Psoas muscle (tissue), 8 donors: Measurements from ENCODE around the gene NEU4. TPM values are rescaled to one million over a fixed set of nuclear protein-coding genes. Genes with fewer than 3 reads are reported as not detected.
A peak's percentile ranks its signal among the peaks of the same experiment; 100 is the strongest.
"Not testable (repeated sequence)": the region's sequence is repeated elsewhere in the genome, so short reads cannot be mapped to it uniquely, and the experiment has no call there.

Experiments used
- ATAC-seq, 4 donors: fragments of 200-7000 bp; cut with Tn5 transposase; one replicate each; pipeline ENCODE4 v1.9.1; 2020; ENCODE audit warnings: moderate library complexity in 3 of 4, mild to moderate bottlenecking in 2 of 4
- DNase-seq, 2 donors: peaks; one replicate each; pipeline ENCODE4 v3.0.0-alpha.2; 2020
- H3K27ac ChIP-seq: fragments of 200-600 bp; one replicate; pipeline ENCODE4 v1.8.0; 2022
- H3K27me3 ChIP-seq, 3 donors: fragments of 200-600 bp in 1 of 3; one replicate each; pipeline versions ENCODE4 v1.6.1 to v1.8.0; 2013 to 2022; ENCODE audit warnings: low read length in 2 of 3, mild to moderate bottlenecking in 2 of 3, moderate library complexity in 1 of 3; ENCODE audit not compliant: insufficient read depth in 3 of 3
- H3K36me3 ChIP-seq, 2 donors: fragments of 200-600 bp in 1 of 2; one replicate each; pipeline versions ENCODE4 v1.6.1 to v1.8.0; 2013 to 2022; ENCODE audit warnings: low read depth in 1 of 2, mild to moderate bottlenecking in 1 of 2, moderate library complexity in 1 of 2; ENCODE audit not compliant: insufficient read depth in 1 of 2
- H3K4me1 ChIP-seq: fragments of 200-600 bp; one replicate; pipeline ENCODE4 v1.8.0; 2022
- H3K4me3 ChIP-seq: fragments of 200-600 bp; one replicate; pipeline ENCODE4 v1.8.0; 2022; ENCODE audit warnings: mild to moderate bottlenecking
- H3K9me3 ChIP-seq: fragments of 200-600 bp; one replicate; pipeline ENCODE4 v1.8.0; 2022
- WGBS, 3 donors: extraction: QIAGEN DNeasy Blood & Tissue Kit; methylation state at CpG; one replicate each; pipeline versions ENCODE4 v1.1.6 to v1.1.7; 2013; 5-methylcytosine and 5-hydroxymethylcytosine counted together
- intact Hi-C, 2 donors: fragments of 100-400 bp; cut with DNase I; formaldehyde crosslinking; loops; one replicate each; pipeline versions ENCODE4 v1.11.0 to v1.14.2; 2022
- polyA plus RNA-seq, 3 donors: library from polyadenylated mRNA; stranded (reverse); fragments of 200-250 nt; gene quantifications; one replicate each; pipeline ENCODE4 v1.2.3, GENCODE V29; 2013
- total RNA-seq, 4 donors: library from RNA; stranded (reverse); fragmentation: NEBNext Ultra II Directional in 2 of 4; extraction: Animal tissue kit (Norgen Biotek cat#: 25700) in 2 of 4; gene quantifications; one replicate each; pipeline versions ENCODE4 v1.2.1 to v1.2.4, GENCODE V29; 2021 to 2023
- TF ChIP-seq, protein P1 (sequence below): fragments of 200-600 bp; IDR thresholded peaks from one replicate; pipeline ENCODE4 v1.8.0; 2022; ENCODE audit warnings: antibody characterized with exemption
- donor health status: healthy with polysubstance abuse.
- donor health status: DM: no; HTN: no; CAD: no; lungs with moderate emphysema.
- donor health status: Bipolar disorder and iron deficiency.
- donor health status: healthy.
- donor health status: DM: yes; HTN: yes; CAD: no.
- donor health status: DM: no; HTN: no; CAD: no.
- donor health status: DM: no; HTN: no; CAD: no.
- donor health status: DM: yes; HTN: yes; CAD: no.

NEU4 gene
- total and polyA plus RNA-seq, 7 donors, result 0.44 to 54.6 (median 7.5) TPM

- Histone ChIP-seq H3K27ac (no peak overlapping the region), H3K9me3 (no peaks in the 10 kb centered on the region), H3K36me3 (no peaks in the 10 kb centered on the region), H3K4me3 (peak overlapping the region; percentile 61), H3K4me1 (peaks cover 3% of the 10 kb centered on the region), H3K27me3 (peaks cover 0 to 20% (median 0%) of the 10 kb centered on the region in 3 donors)
- ATAC-seq (peak; percentile 55 to 68 (median 64)), DNase-seq (peak; percentile 68 to 83)
- WGBS, 3 donors, result 2 to 4% (median 4%) methylated on average over 77 to 109 of the region's 109 CpGs
- TF ChIP-seq, protein P1, sequence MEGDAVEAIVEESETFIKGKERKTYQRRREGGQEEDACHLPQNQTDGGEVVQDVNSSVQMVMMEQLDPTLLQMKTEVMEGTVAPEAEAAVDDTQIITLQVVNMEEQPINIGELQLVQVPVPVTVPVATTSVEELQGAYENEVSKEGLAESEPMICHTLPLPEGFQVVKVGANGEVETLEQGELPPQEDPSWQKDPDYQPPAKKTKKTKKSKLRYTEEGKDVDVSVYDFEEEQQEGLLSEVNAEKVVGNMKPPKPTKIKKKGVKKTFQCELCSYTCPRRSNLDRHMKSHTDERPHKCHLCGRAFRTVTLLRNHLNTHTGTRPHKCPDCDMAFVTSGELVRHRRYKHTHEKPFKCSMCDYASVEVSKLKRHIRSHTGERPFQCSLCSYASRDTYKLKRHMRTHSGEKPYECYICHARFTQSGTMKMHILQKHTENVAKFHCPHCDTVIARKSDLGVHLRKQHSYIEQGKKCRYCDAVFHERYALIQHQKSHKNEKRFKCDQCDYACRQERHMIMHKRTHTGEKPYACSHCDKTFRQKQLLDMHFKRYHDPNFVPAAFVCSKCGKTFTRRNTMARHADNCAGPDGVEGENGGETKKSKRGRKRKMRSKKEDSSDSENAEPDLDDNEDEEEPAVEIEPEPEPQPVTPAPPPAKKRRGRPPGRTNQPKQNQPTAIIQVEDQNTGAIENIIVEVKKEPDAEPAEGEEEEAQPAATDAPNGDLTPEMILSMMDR, result no peak
- intact Hi-C loops, result no loop called here
Observed at GRCh38 chr2:241803387-241804325, 5.3 kb upstream of the NEU4 start.

DNA sequence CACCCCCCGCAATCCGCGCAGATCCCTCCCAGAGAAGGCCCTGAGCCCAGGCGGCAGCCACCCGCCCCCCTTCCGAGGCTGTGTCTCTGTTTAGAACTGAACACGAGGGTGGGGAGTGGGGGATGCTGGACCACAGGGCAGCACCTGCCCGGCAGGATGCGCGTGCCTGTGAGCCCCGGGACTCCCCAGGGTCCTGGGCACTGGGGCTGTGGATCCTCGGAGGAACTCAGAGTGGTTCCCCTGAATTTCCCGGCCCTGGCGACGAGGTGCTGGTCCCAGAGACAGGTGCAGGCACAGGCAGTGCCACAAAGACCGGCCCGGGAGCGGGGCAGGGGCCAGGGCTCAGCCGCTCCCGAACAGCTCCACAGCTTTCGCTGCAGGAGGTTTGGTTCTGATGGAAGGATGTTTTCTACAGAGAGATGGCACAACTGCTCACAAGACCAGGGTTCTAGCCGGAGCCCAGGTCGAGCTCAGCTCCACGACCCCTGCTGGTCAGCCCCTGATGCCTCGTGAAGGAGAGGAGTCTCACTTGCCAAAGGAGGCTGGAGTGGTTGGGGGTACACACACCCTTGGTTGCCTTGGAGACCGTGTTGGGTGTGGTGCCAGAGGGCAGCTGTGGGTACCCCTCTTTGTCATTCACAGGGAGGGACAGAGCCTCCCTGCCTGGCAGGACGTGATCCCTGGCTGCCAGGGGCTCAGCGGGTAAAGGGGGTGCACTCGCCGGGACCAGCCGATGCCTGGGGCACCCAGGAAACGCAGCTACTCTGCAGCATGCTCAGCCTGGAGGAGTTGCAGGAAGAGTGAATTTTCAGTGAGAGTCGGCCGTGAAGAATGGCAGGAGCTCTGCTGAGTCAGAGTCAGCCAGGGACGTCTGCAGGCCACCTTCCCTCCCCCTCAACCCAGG, 4.4 kb upstream of the NEU4 start:
- intact Hi-C loops, result no loop called here
- 23 to 42% (median 29%) methylated on average over 34 to 35 of the region's 35 CpGs for WGBS, 3 donors

GRCh38 chr2:241806217-241806616, 2.8 kb upstream of the NEU4 start:
- H3K4me3 ChIP-seq, intact Hi-C loops, H3K36me3 ChIP-seq, ATAC-seq, H3K9me3 ChIP-seq, H3K27ac ChIP-seq, DNase-seq: not testable (repeated sequence)
- H3K4me1 ChIP-seq, result peaks cover 24% of the 10 kb centered on the region
- 33 to 63% (median 58%) methylated on average over 1 to 2 of the region's 8 CpGs for WGBS, 3 donors
- H3K27me3 ChIP-seq, result peaks cover 0 to 20% (median 0%) of the 10 kb centered on the region in 3 donors

More for the DNA sequence above, 4.4 kb upstream of the NEU4 start:
- Histone ChIP-seq H3K4me1 (peaks cover 7% of the 10 kb centered on the region), H3K9me3 (no peaks in the 10 kb centered on the region), H3K36me3 (no peaks in the 10 kb centered on the region), H3K4me3 (peak overlapping the region; percentile 61), H3K27ac (no peak overlapping the region), H3K27me3 (peaks cover 0 to 20% (median 0%) of the 10 kb centered on the region in 3 donors)
- ATAC-seq, result no peak
- peak; percentile 14 to 56 for DNase-seq
- TF ChIP-seq, protein P1, result no peak

GRCh38 chr2:241808051-241808720, 807 bp upstream of the NEU4 start:
- Histone ChIP-seq H3K4me3 (no peak overlapping the region), H3K4me1 (peaks cover 24% of the 10 kb centered on the region), H3K36me3 (no peaks in the 10 kb centered on the region), H3K9me3 (no peaks in the 10 kb centered on the region), H3K27ac (no peak overlapping the region), H3K27me3 (peaks cover 0 to 15% (median 0%) of the 10 kb centered on the region in 3 donors)
- intact Hi-C loops, result no loop called here
- peak; percentile 12 to 62 for DNase-seq
- ATAC-seq, result peak in 2 of 4 donors; percentile 16 to 27
- 44 to 67% (median 56%) methylated on average over 16 to 17 of the region's 17 CpGs for WGBS, 3 donors
- TF ChIP-seq, protein P1, result no peak
